ENCODE results near the gene SFXN3. TPM values are rescaled to one million over a fixed set of nuclear protein-coding genes. Genes with fewer than 3 reads are reported as not detected.

Gene SFXN3
- total and polyA plus RNA-seq, 2 of the 13 experiments (the other 11 are each of a cell fraction or from before 2014, with no cell fraction given) = 16.8 to 71.5 TPM

DNA sequence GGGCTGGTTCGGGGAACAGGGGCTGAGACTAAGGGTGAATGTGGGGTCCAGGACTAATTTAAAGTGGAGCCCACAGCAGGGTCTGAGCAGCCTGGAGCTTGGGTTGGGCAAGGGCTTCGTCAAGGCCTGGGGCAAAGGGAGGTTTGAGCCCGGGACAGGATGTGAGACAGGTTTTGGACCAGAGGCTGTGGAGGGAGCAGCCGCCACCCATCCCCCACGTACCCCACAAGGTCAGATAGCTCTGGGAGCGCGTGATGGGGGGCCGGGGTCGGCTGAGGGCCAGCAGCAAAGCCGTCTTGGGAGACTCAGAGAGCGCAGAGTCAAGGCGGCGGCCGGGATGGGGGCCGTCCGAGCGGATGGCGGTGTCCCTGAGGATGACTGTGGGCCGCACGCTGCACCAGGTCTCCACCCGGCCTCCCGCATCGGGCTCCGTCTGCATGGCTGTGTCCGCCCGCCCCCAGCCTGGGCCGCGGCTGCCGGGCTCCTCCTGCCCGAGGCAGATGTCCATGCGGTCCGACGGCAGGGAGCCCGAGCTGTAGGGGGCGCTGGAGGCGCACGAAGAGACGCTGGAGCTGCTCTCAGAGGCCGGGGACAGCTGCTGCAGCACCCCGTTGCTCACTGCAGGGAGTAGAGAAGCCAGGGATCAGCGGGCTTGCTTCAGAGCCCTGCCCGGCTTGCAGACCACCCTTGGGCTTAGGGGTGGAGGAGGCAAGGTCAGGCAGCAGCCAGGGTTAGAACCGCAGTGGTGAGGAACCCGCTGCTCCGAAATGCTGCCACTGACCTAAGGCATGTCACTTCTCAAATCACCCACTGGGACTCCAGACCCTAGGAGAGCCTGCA, 12.2 kb upstream of the SFXN3 start:
- FAIRE-seq (no peak), DNase-seq (ENCODE audit: low spot score) (peak; percentile 72), ATAC-seq (peak; percentile 91)
- CTCF ChIA-PET (ENCODE audit: low intra/inter-chr PET ratio, low total read pairs) = interaction anchor here (1.1 to 2.1 kb wide), 2 partner anchors 22 to 48 kb away, joined by 3 to 7 read pairs; no protein-coding TSS in a partner anchor
- Histone ChIP-seq H3K36me3 (replicated peaks in 1 of 2; ENCODE audit: control insufficient read depth in 1 of 2, insufficient read depth in 2 of 2, low read length in 2 of 2) (no peaks in the 10 kb centered on the region), H3K4me3 (replicated peaks in 1 of 3; ENCODE audit: insufficient read depth in 1 of 3, low read depth in 2 of 3, low read length in 3 of 3) (peak overlapping the region; percentile 25 to 69 (median 55); a peak in 5 of 6 replicates), H3K27me3 (ENCODE audit: control insufficient read depth in 1 of 2, insufficient read depth in 2 of 2, low read length in 2 of 2) (peaks cover 1 to 13% of the 10 kb centered on the region in 2 experiments; a peak in 2 of 5 replicates), H4K20me1 (ENCODE audit: insufficient read depth, low read length) (no peaks in the 10 kb centered on the region), H3K9ac (ENCODE audit: insufficient read depth, low read depth, low read length) (peak overlapping the region; percentile 52), H3K9me3 (ENCODE audit: low read length) (no peaks in the 10 kb centered on the region), H3K4me2 (ENCODE audit: low read depth, low read length) (peak overlapping the region; percentile 95), H3K4me1 (ENCODE audit: insufficient read depth, low read length) (peaks cover 34% of the 10 kb centered on the region), H3K79me2 (ENCODE audit: insufficient read depth, low read length) (no peaks in the 10 kb centered on the region), H3K27ac (ENCODE audit: extremely low read length, insufficient read depth, low read length) (no peak overlapping the region), H2AFZ (ENCODE audit: low read length) (no peak overlapping the region)
- in situ Hi-C loops (cut with HindIII; ENCODE audit: extremely low pct_ligation_motif_present, low pct_unique_long_range_greater_than_20kb) = no loop called here
- 13% methylated on average over 3 of the region's 45 CpGs for WGBS (ENCODE audit: low lambda C conversion rate)
- POLR2A ChIA-PET = interaction anchor here (0.9 to 6.0 kb wide), 12 partner anchors 10 to 49 kb away, joined by 3 to 56 read pairs (median 5); partner anchors contain the start of genes LZTS2, PDZD7 and SFXN3
- no TSS peak for BruUV-seq (replicated peaks)
- intact Hi-C loops (cut with micrococcal nuclease; ENCODE audit: unreplicated experiment) = loop anchor here (2.0 kb wide), 1 partner anchor 48 kb away; no protein-coding TSS in a partner anchor
- TF ChIP-seq SKI (IDR thresholded peaks at IDR 0.05; ENCODE audit: partially characterized antibody) = no peak
- TF ChIP-seq KAT7 (CRISPR knock-in tag; IDR thresholded peaks at IDR 0.05; ENCODE audit: borderline replicate concordance) = no peak
- TF ChIP-seq BCL6 (CRISPR knock-in tag; IDR thresholded peaks at IDR 0.05) = peak; percentile 63
- no peak for TF ChIP-seq ZNF660 (CRISPR knock-in tag; IDR thresholded peaks at IDR 0.05; ENCODE audit: borderline replicate concordance, low read depth)
- no peak for TF ChIP-seq ZIK1 (CRISPR knock-in tag; IDR thresholded peaks at IDR 0.05; ENCODE audit: borderline replicate concordance, low read depth)
- no peak for TF ChIP-seq SP2 (CRISPR knock-in tag; IDR thresholded peaks at IDR 0.05)
- TF ChIP-seq, protein P1, sequence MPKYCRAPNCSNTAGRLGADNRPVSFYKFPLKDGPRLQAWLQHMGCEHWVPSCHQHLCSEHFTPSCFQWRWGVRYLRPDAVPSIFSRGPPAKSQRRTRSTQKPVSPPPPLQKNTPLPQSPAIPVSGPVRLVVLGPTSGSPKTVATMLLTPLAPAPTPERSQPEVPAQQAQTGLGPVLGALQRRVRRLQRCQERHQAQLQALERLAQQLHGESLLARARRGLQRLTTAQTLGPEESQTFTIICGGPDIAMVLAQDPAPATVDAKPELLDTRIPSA (CRISPR knock-in tag; IDR thresholded peaks at IDR 0.05; ENCODE audit: borderline replicate concordance) = no peak
- TF ChIP-seq HDAC6 (IDR thresholded peaks at IDR 0.05; ENCODE audit: low read depth, low read length) = no peak
- TF ChIP-seq ZNF7 (CRISPR knock-in tag; IDR thresholded peaks at IDR 0.05) = no peak
- TF ChIP-seq ZNF282 (IDR thresholded peaks at IDR 0.05; ENCODE audit: partially characterized antibody) = no peak
- TF ChIP-seq KDM4B (CRISPR knock-in tag; IDR thresholded peaks at IDR 0.05) = no peak
- TF ChIP-seq FOXA1 (IDR thresholded peaks at IDR 0.05) = no peak
- no peak for TF ChIP-seq FOXA1 (CRISPR knock-in tag; IDR thresholded peaks at IDR 0.05)
- TF ChIP-seq GFI1 (CRISPR knock-in tag; IDR thresholded peaks at IDR 0.05; ENCODE audit: borderline replicate concordance) = no peak
- TF ChIP-seq, protein P2, sequence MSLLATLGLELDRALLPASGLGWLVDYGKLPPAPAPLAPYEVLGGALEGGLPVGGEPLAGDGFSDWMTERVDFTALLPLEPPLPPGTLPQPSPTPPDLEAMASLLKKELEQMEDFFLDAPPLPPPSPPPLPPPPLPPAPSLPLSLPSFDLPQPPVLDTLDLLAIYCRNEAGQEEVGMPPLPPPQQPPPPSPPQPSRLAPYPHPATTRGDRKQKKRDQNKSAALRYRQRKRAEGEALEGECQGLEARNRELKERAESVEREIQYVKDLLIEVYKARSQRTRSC (CRISPR knock-in tag; IDR thresholded peaks at IDR 0.05; ENCODE audit: low read depth) = no peak
- TF ChIP-seq, protein P3, sequence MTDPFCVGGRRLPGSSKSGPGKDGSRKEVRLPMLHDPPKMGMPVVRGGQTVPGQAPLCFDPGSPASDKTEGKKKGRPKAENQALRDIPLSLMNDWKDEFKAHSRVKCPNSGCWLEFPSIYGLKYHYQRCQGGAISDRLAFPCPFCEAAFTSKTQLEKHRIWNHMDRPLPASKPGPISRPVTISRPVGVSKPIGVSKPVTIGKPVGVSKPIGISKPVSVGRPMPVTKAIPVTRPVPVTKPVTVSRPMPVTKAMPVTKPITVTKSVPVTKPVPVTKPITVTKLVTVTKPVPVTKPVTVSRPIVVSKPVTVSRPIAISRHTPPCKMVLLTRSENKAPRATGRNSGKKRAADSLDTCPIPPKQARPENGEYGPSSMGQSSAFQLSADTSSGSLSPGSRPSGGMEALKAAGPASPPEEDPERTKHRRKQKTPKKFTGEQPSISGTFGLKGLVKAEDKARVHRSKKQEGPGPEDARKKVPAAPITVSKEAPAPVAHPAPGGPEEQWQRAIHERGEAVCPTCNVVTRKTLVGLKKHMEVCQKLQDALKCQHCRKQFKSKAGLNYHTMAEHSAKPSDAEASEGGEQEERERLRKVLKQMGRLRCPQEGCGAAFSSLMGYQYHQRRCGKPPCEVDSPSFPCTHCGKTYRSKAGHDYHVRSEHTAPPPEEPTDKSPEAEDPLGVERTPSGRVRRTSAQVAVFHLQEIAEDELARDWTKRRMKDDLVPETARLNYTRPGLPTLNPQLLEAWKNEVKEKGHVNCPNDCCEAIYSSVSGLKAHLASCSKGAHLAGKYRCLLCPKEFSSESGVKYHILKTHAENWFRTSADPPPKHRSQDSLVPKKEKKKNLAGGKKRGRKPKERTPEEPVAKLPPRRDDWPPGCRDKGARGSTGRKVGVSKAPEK (CRISPR knock-in tag; IDR thresholded peaks at IDR 0.05; ENCODE audit: borderline replicate concordance) = no peak
- TF ChIP-seq ZNF484 (CRISPR knock-in tag; IDR thresholded peaks at IDR 0.05; ENCODE audit: borderline replicate concordance, low read depth) = no peak
- no peak for TF ChIP-seq ZNF543 (CRISPR knock-in tag; IDR thresholded peaks at IDR 0.05)
- 0 out of 2 replicates have a peak, but pooled peaks have one; percentile 49 for TF ChIP-seq REL (CRISPR knock-in tag; conservative IDR thresholded peaks at IDR 0.05)
- no peak for TF ChIP-seq PCBP2 (optimal IDR thresholded peaks at IDR 0.05; ENCODE audit: low read depth, low read length, poor library complexity, severe bottlenecking)
- no peak for TF ChIP-seq MEIS1 (CRISPR knock-in tag; IDR thresholded peaks at IDR 0.05; ENCODE audit: borderline replicate concordance)
